ENCODE data around the gene LHFPL4.

- TF ChIP-seq CTCF (IDR thresholded peaks at IDR 0.05), result no peak
- TF ChIP-seq POLR2A (IDR thresholded peaks at IDR 0.05), result no peak
- TF ChIP-seq POLR2AphosphoS5 (IDR thresholded peaks at IDR 0.05), result no peak
Measured at GRCh38 chr3:9450991-9451390, 102.6 kb downstream of the LHFPL4 start.

All from prostate gland (tissue), 2 donors.